HCT116 (cell line): ENCODE results near the gene HIVEP3.

Experiments used
- EZH2 ChIP-seq: fragments of 200-600 bp; sonication (generic); IDR thresholded peaks from 2 replicates; pipeline ENCODE4 v1.6.1; 2017; ENCODE audit warnings: antibody characterized with exemption, mixed run types
- POLR2A ChIP-seq: IDR thresholded peaks from 2 replicates; pipeline ENCODE4 v1.7.0; 2011; ENCODE audit warnings: borderline replicate concordance; ENCODE audit not compliant: insufficient read depth, insufficient read length; ENCODE audit errors: extremely low read depth
- SP1 ChIP-seq: IDR thresholded peaks from 2 replicates; pipeline ENCODE4 v1.6.1; 2012; ENCODE audit warnings: low read depth
- ZFX ChIP-seq: fragments of 450-650 bp; IDR thresholded peaks from 2 replicates; pipeline ENCODE4 v1.6.1; 2017
- TF ChIP-seq, protein P1 (sequence below), 3 experiments: fragments of 200-600 bp in 1 of 3; sonication (generic) in 1 of 3; IDR thresholded peaks in 2 of 3; conservative IDR thresholded peaks in 1 of 3; 2 replicates each; pipeline ENCODE4 v1.5.1; 2012 to 2017; ENCODE audit warnings: low read depth in 2 of 3, low read length in 2 of 3, antibody characterized with exemption in 1 of 3, borderline replicate concordance in 1 of 3, control low read depth in 1 of 3, mild to moderate bottlenecking in 1 of 3, mixed read lengths in 1 of 3, mixed run types in 1 of 3, moderate library complexity in 1 of 3; ENCODE audit not compliant: insufficient read depth in 1 of 3
- TF ChIP-seq, protein P2 (sequence below): IDR thresholded peaks from 2 replicates; pipeline ENCODE4 v1.6.1; 2011; ENCODE audit warnings: mild to moderate bottlenecking, low read length, moderate library complexity; ENCODE audit not compliant: insufficient replicate concordance; ENCODE audit errors: extremely low read depth
- TF ChIP-seq, protein P3 (sequence below): IDR thresholded peaks from 2 replicates; pipeline ENCODE4 v1.6.1; 2012; ENCODE audit warnings: low read depth
- TF ChIP-seq, protein P4 (sequence below): IDR thresholded peaks from 2 replicates; pipeline ENCODE4 v1.6.1; 2012
- TF ChIP-seq, protein P5 (sequence below): IDR thresholded peaks from 2 replicates; pipeline ENCODE4 v1.6.1; 2012

DNA sequence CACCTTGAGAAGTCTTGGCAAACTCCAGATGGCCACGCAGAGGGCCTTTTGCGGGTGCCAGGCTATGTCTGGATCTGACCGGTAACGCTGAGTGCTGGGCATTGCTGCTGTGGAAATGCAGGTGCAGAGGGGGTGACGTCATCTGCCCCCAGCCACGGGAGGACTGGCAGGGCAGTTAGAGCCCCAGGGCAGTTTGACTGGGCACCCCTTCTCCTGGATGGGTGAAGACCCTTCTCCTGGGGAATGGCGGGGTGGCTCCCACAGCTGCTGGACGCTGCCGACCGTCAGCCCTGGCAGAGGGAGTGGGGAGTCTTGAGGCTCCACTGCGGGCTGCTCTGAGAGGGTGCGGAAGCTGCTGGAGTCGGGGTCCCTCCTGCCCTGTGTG, 421.7 kb downstream of the HIVEP3 start:
- TF ChIP-seq, protein P1, sequence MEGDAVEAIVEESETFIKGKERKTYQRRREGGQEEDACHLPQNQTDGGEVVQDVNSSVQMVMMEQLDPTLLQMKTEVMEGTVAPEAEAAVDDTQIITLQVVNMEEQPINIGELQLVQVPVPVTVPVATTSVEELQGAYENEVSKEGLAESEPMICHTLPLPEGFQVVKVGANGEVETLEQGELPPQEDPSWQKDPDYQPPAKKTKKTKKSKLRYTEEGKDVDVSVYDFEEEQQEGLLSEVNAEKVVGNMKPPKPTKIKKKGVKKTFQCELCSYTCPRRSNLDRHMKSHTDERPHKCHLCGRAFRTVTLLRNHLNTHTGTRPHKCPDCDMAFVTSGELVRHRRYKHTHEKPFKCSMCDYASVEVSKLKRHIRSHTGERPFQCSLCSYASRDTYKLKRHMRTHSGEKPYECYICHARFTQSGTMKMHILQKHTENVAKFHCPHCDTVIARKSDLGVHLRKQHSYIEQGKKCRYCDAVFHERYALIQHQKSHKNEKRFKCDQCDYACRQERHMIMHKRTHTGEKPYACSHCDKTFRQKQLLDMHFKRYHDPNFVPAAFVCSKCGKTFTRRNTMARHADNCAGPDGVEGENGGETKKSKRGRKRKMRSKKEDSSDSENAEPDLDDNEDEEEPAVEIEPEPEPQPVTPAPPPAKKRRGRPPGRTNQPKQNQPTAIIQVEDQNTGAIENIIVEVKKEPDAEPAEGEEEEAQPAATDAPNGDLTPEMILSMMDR (IDR thresholded peaks at IDR 0.05 in 2 of 3, conservative IDR thresholded peaks at IDR 0.05 in 1 of 3; ENCODE audit: borderline replicate concordance in 1 of 3, insufficient read depth in 1 of 3, low read depth in 2 of 3, low read length in 2 of 3) = no peak
- TF ChIP-seq POLR2A (no peak), EZH2 (no peak), SP1 (no peak), ZFX (no peak)
- TF ChIP-seq, protein P2, sequence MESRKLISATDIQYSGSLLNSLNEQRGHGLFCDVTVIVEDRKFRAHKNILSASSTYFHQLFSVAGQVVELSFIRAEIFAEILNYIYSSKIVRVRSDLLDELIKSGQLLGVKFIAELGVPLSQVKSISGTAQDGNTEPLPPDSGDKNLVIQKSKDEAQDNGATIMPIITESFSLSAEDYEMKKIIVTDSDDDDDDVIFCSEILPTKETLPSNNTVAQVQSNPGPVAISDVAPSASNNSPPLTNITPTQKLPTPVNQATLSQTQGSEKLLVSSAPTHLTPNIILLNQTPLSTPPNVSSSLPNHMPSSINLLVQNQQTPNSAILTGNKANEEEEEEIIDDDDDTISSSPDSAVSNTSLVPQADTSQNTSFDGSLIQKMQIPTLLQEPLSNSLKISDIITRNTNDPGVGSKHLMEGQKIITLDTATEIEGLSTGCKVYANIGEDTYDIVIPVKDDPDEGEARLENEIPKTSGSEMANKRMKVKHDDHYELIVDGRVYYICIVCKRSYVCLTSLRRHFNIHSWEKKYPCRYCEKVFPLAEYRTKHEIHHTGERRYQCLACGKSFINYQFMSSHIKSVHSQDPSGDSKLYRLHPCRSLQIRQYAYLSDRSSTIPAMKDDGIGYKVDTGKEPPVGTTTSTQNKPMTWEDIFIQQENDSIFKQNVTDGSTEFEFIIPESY = no peak
- TF ChIP-seq, protein P3, sequence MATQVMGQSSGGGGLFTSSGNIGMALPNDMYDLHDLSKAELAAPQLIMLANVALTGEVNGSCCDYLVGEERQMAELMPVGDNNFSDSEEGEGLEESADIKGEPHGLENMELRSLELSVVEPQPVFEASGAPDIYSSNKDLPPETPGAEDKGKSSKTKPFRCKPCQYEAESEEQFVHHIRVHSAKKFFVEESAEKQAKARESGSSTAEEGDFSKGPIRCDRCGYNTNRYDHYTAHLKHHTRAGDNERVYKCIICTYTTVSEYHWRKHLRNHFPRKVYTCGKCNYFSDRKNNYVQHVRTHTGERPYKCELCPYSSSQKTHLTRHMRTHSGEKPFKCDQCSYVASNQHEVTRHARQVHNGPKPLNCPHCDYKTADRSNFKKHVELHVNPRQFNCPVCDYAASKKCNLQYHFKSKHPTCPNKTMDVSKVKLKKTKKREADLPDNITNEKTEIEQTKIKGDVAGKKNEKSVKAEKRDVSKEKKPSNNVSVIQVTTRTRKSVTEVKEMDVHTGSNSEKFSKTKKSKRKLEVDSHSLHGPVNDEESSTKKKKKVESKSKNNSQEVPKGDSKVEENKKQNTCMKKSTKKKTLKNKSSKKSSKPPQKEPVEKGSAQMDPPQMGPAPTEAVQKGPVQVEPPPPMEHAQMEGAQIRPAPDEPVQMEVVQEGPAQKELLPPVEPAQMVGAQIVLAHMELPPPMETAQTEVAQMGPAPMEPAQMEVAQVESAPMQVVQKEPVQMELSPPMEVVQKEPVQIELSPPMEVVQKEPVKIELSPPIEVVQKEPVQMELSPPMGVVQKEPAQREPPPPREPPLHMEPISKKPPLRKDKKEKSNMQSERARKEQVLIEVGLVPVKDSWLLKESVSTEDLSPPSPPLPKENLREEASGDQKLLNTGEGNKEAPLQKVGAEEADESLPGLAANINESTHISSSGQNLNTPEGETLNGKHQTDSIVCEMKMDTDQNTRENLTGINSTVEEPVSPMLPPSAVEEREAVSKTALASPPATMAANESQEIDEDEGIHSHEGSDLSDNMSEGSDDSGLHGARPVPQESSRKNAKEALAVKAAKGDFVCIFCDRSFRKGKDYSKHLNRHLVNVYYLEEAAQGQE = no peak
- TF ChIP-seq, protein P4, sequence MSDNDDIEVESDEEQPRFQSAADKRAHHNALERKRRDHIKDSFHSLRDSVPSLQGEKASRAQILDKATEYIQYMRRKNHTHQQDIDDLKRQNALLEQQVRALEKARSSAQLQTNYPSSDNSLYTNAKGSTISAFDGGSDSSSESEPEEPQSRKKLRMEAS = no peak
- TF ChIP-seq, protein P5, sequence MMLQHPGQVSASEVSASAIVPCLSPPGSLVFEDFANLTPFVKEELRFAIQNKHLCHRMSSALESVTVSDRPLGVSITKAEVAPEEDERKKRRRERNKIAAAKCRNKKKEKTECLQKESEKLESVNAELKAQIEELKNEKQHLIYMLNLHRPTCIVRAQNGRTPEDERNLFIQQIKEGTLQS = no peak
